ENCODE results near the gene ST3GAL6. TPM values are rescaled to one million over a fixed set of nuclear protein-coding genes. Genes with fewer than 3 reads are reported as not detected.

ST3GAL6 gene
- total and polyA plus RNA-seq, 9 of the 15 experiments (the other 6 are each of a cell fraction or from before 2014, with no cell fraction given): 0.14 TPM; not detected in 8

GRCh38 chr3:98799479-98799878 lies 36.3 kb downstream of the ST3GAL6 start:
- intact Hi-C loops (cut with micrococcal nuclease) (no loop called here), in situ Hi-C loops (cut with MboI) (no loop called here)
- Histone ChIP-seq H3K79me2 (ENCODE audit: control insufficient read depth, insufficient read depth, low read length) (no peaks in the 10 kb centered on the region), H3K36me3 (ENCODE audit: control insufficient read depth, insufficient read depth, low read length) (no peaks in the 10 kb centered on the region; the same call in 2 of the 3 replicates), H3K27me3 (ENCODE audit: control insufficient read depth in 2 of 2, insufficient read depth in 2 of 2, low read length in 2 of 2) (no peaks in the 10 kb centered on the region), H3K27ac (ENCODE audit: extremely low read depth, low read depth, low read length) (no peak overlapping the region), H3K4me3 (no peak overlapping the region), H3K9ac (ENCODE audit: insufficient read depth in 1 of 2, low read depth in 2 of 2, low read length in 2 of 2) (no peak overlapping the region), H3K9me3 (replicated peaks; ENCODE audit: control insufficient read depth, insufficient read depth, low read depth, low read length) (no peaks in the 10 kb centered on the region), H2AFZ (ENCODE audit: low read depth, low read length) (no peak overlapping the region), H3K4me2 (ENCODE audit: insufficient read depth, low read length) (no peak overlapping the region), H3K9me1 (ENCODE audit: control insufficient read depth, insufficient read depth, low read length) (no peaks in the 10 kb centered on the region), H3K4me1 (replicated peaks in 1 of 2; ENCODE audit: control insufficient read depth in 2 of 2, insufficient read depth in 2 of 2, low read length in 2 of 2) (no peaks in the 10 kb centered on the region), H4K20me1 (replicated peaks; ENCODE audit: control insufficient read depth, insufficient read depth, low read length) (no peaks in the 10 kb centered on the region)
- no peak for TF ChIP-seq RBBP5 (IDR thresholded peaks at IDR 0.05; ENCODE audit: borderline replicate concordance, insufficient read depth, low read length, poor library complexity, severe bottlenecking)
- TF ChIP-seq BDP1 (IDR thresholded peaks at IDR 0.05; ENCODE audit: insufficient read depth, insufficient read length): no peak
- no peak for TF ChIP-seq SNRNP70 (optimal IDR thresholded peaks at IDR 0.05; ENCODE audit: low read depth, low read length)
- TF ChIP-seq ZBTB9 (CRISPR knock-in tag; IDR thresholded peaks at IDR 0.05): no peak
- TF ChIP-seq ZNF12 (CRISPR knock-in tag; IDR thresholded peaks at IDR 0.05): no peak
- ATAC-seq (no peak), FAIRE-seq (no peak), DNase-seq (ENCODE audit: extremely low read depth in 1 of 4, low spot score in 3 of 4) (no peak)
- ChIA-PET CTCF (ENCODE audit: low intra/inter-chr PET ratio) (no interaction called here), POLR2A (no interaction called here)
- 94% methylated on average over 3 of the region's 3 CpGs for WGBS (ENCODE audit: insufficient coverage, low coverage, missing lambda C conversion rate)
- BruUV-seq (replicated peaks): no TSS peak

Data from K562 (cell line).